Measurements from ENCODE around the gene RAMACL. TPM values are rescaled to one million over a fixed set of nuclear protein-coding genes. Genes with fewer than 3 reads are reported as not detected.

The RAMACL gene
- total and polyA plus RNA-seq, 2 of the 13 experiments (the other 11 are each of a cell fraction or from before 2014, with no cell fraction given), result 0.09 to 0.29 TPM

- no peaks in the 10 kb centered on the region for H3K79me2 ChIP-seq (ENCODE audit: insufficient read depth, low read length)
Measured at GRCh38 chr6:166619912-166620311, 33.4 kb upstream of the RAMACL start.

More at GRCh38 chr6:166619912-166620311, 33.4 kb upstream of the RAMACL start:
- FAIRE-seq (no peak), ATAC-seq (no peak), DNase-seq (ENCODE audit: low spot score) (no peak)
- POLR2A ChIA-PET, result no interaction called here
- no peak overlapping the region for H3K27ac ChIP-seq (ENCODE audit: extremely low read length, insufficient read depth, low read length)
- no peak overlapping the region for H3K9ac ChIP-seq (ENCODE audit: insufficient read depth, low read depth, low read length)
- H3K27me3 ChIP-seq (ENCODE audit: control insufficient read depth in 1 of 2, insufficient read depth in 2 of 2, low read length in 2 of 2), result peaks cover 5 to 69% of the 10 kb centered on the region in 2 experiments
- H4K20me1 ChIP-seq (ENCODE audit: insufficient read depth, low read length), result no peaks in the 10 kb centered on the region; the same call in 1 of the 2 replicates
- CTCF ChIA-PET (ENCODE audit: low intra/inter-chr PET ratio, low total read pairs), result no interaction called here
- intact Hi-C loops (cut with micrococcal nuclease; ENCODE audit: unreplicated experiment), result no loop called here
- H3K36me3 ChIP-seq (replicated peaks in 1 of 2; ENCODE audit: control insufficient read depth in 1 of 2, insufficient read depth in 2 of 2, low read length in 2 of 2), result no peaks in the 10 kb centered on the region
- TF ChIP-seq ZNF124 (CRISPR knock-in tag; IDR thresholded peaks at IDR 0.05) (no peak), HNRNPL (IDR thresholded peaks at IDR 0.05; ENCODE audit: low read depth, low read length) (no peak), RAD51 (IDR thresholded peaks at IDR 0.05; ENCODE audit: borderline replicate concordance) (no peak), ELK4 (CRISPR knock-in tag; IDR thresholded peaks at IDR 0.05; ENCODE audit: borderline replicate concordance) (no peak), SATB2 (CRISPR knock-in tag; IDR thresholded peaks at IDR 0.05) (no peak), KMT2B (CRISPR knock-in tag; IDR thresholded peaks at IDR 0.05) (no peak), ZNF564 (CRISPR knock-in tag; IDR thresholded peaks at IDR 0.05) (no peak), PRDM15 (CRISPR knock-in tag; IDR thresholded peaks at IDR 0.05) (no peak), AGO1 (IDR thresholded peaks at IDR 0.05; ENCODE audit: low read depth, low read length, poor library complexity, severe bottlenecking) (no peak), AGO2 (optimal IDR thresholded peaks at IDR 0.05; ENCODE audit: low read depth, low read length) (no peak), HOXA3 (CRISPR knock-in tag; IDR thresholded peaks at IDR 0.05) (no peak), RBFOX2 (IDR thresholded peaks at IDR 0.05; ENCODE audit: low read depth, low read length) (no peak)
- WGBS (ENCODE audit: low lambda C conversion rate), result 0% methylated on average over 3 of the region's 3 CpGs
- no peaks in the 10 kb centered on the region for H3K9me3 ChIP-seq (ENCODE audit: low read length)
- no TSS peak for BruUV-seq (replicated peaks)
- H3K4me3 ChIP-seq (replicated peaks in 1 of 3; ENCODE audit: insufficient read depth in 1 of 3, low read depth in 2 of 3, low read length in 3 of 3), result no peak overlapping the region
- no peak overlapping the region for H2AFZ ChIP-seq (ENCODE audit: low read length)
- H3K4me1 ChIP-seq (ENCODE audit: insufficient read depth, low read length), result no peaks in the 10 kb centered on the region
- in situ Hi-C loops (cut with HindIII; ENCODE audit: extremely low pct_ligation_motif_present, low pct_unique_long_range_greater_than_20kb), result no loop called here
- H3K4me2 ChIP-seq (ENCODE audit: low read depth, low read length), result no peak overlapping the region

Measured in HepG2 (cell line).